SK-N-SH (cell line): ENCODE results near the gene TSPAN15. TPM values are rescaled to one million over a fixed set of nuclear protein-coding genes. Genes with fewer than 3 reads are reported as not detected.
A peak's percentile ranks its signal among the peaks of the same experiment; 100 is the strongest.

Experiments used
- CTCF ChIA-PET: fragments of 300-600, 350-600 bp; formaldehyde crosslinking; extraction: SDS; loops from one replicate; lab custom pipeline; 2021; lab: Yijun Ruan, JAX
- POLR2A ChIA-PET: fragments of 350-600 bp; sonication (Branson Sonifier 250); formaldehyde crosslinking; extraction: SDS; loops from one replicate; lab custom pipeline; 2020; ENCODE audit warnings: antibody characterized with exemption, inconsistent platforms; lab: Yijun Ruan, JAX
- DNase-seq: peaks from one replicate; pipeline ENCODE4 v3.0.0; 2012
- H2AFZ ChIP-seq: fragments of 200-600 bp; sonication (generic); 2 replicates; pipeline ENCODE4 v1.8.1; 2016; ENCODE audit warnings: antibody characterized with exemption, mild to moderate bottlenecking, low read depth
- H3F3A ChIP-seq: fragments of 200-600 bp; sonication (generic); replicated peaks from 2 replicates; pipeline ENCODE3; 2016; ENCODE audit warnings: antibody characterized with exemption, mild to moderate bottlenecking; ENCODE audit not compliant: insufficient read depth
- H3K27ac ChIP-seq, 2 experiments: fragments of 200-500 bp in 1 of 2; fragments of 200-600 bp in 1 of 2; sonication (Bioruptor generic) in 1 of 2; sonication (generic), shearing (Covaris generic) in 1 of 2; 2 replicates each; pipeline versions ENCODE4 v1.5.1 to v1.6.1; 2014 to 2016; ENCODE audit warnings: low read depth in 2 of 2, inconsistent platforms in 1 of 2, low read length in 1 of 2, mild to moderate bottlenecking in 1 of 2, mixed read lengths in 1 of 2
- H3K27me3 ChIP-seq: fragments of 200-600 bp; sonication (generic), shearing (Covaris generic); 2 replicates; pipeline ENCODE4 v1.6.1; 2016; ENCODE audit warnings: mixed run types; ENCODE audit not compliant: insufficient read depth
- H3K36me3 ChIP-seq, 2 experiments: fragments of 200-500 bp in 1 of 2; fragments of 200-600 bp in 1 of 2; sonication (Bioruptor generic) in 1 of 2; sonication (generic) in 1 of 2; replicated peaks in 1 of 2; 2 replicates each; pipeline versions ENCODE3 to v1.5.1; 2014 to 2016; ENCODE audit warnings: low read length in 1 of 2, mild to moderate bottlenecking in 1 of 2; ENCODE audit not compliant: insufficient read depth in 2 of 2, control insufficient read depth in 1 of 2
- H3K4me1 ChIP-seq, 2 experiments: fragments of 200-500 bp in 1 of 2; fragments of 200-600 bp in 1 of 2; sonication (Bioruptor generic) in 1 of 2; sonication (generic), shearing (Covaris generic) in 1 of 2; 2 replicates each; pipeline versions ENCODE4 v1.5.1 to v1.6.1; 2014 to 2016; ENCODE audit warnings: low read depth in 1 of 2, low read length in 1 of 2, mixed run types in 1 of 2; ENCODE audit not compliant: insufficient read depth in 2 of 2, control insufficient read depth in 1 of 2
- H3K4me2 ChIP-seq: fragments of 200-600 bp; sonication (generic), shearing (Covaris generic); 2 replicates; pipeline ENCODE4 v1.6.1; 2017; ENCODE audit warnings: mixed run types
- H3K4me3 ChIP-seq, 2 experiments: fragments of 200-500 bp in 1 of 2; fragments of 200-600 bp in 1 of 2; sonication (Bioruptor generic) in 1 of 2; sonication (generic), shearing (Covaris generic) in 1 of 2; 2 replicates each; pipeline versions ENCODE4 v1.5.1 to v1.8.1; 2014 to 2016; ENCODE audit warnings: low read depth in 2 of 2, inconsistent platforms in 1 of 2, low read length in 1 of 2, mild to moderate bottlenecking in 1 of 2, mixed read lengths in 1 of 2, moderate library complexity in 1 of 2
- H3K79me2 ChIP-seq: fragments of 200-600 bp; sonication (generic); 2 replicates; pipeline ENCODE4 v1.8.1; 2017; ENCODE audit warnings: mild to moderate bottlenecking; ENCODE audit not compliant: insufficient read depth
- H3K9ac ChIP-seq: fragments of 200-600 bp; sonication (generic); 2 replicates; pipeline ENCODE4 v1.6.1; 2017; ENCODE audit warnings: mixed run types
- H3K9me2 ChIP-seq: fragments of 200-600 bp; sonication (generic); 2 replicates; pipeline ENCODE4 v1.6.1; 2017; ENCODE audit warnings: mixed run types
- H3K9me3 ChIP-seq: fragments of 200-600 bp; sonication (generic); 2 replicates; pipeline ENCODE4 v1.6.1; 2017; ENCODE audit warnings: mixed run types, mild to moderate bottlenecking, moderate library complexity
- H4K20me1 ChIP-seq: fragments of 200-600 bp; sonication (generic); 2 replicates; pipeline ENCODE4 v1.6.1; 2017; ENCODE audit warnings: mild to moderate bottlenecking, mixed run types; ENCODE audit not compliant: insufficient read depth
- CHD2 ChIP-seq: fragments of 150-350 bp; IDR thresholded peaks from 2 replicates; pipeline ENCODE4 v1.6.1; 2018; ENCODE audit warnings: low read length; ENCODE audit not compliant: partially characterized antibody
- CTCF ChIP-seq: fragments of 200-600 bp; sonication (generic); IDR thresholded peaks from 2 replicates; pipeline ENCODE4 v1.6.1; 2017; ENCODE audit warnings: antibody characterized with exemption, mild to moderate bottlenecking, moderate library complexity
- EP300 ChIP-seq, 2 experiments: IDR thresholded peaks; 2 replicates each; pipeline versions ENCODE4 v1.4.0 to v1.6.1; 2012; ENCODE audit warnings: borderline replicate concordance in 1 of 2, low read depth in 1 of 2, low read length in 1 of 2
- FOXJ3 ChIP-seq: sonication (generic); formaldehyde crosslinking; IDR thresholded peaks from 2 replicates; pipeline ENCODE4 v1.5.1; 2020; ENCODE audit warnings: mild to moderate bottlenecking, missing genetic modification reagents
- GATA2 ChIP-seq: sonication (generic); formaldehyde crosslinking; IDR thresholded peaks from 2 replicates; pipeline ENCODE4 v1.5.0; 2020; ENCODE audit warnings: mild to moderate bottlenecking, missing genetic modification reagents
- MAX ChIP-seq: IDR thresholded peaks from 2 replicates; pipeline ENCODE4 v1.4.0; 2012; ENCODE audit warnings: low read depth
- NFIC ChIP-seq: IDR thresholded peaks from 2 replicates; pipeline ENCODE4 v1.4.0; 2012; ENCODE audit warnings: borderline replicate concordance
- NRF1 ChIP-seq: IDR thresholded peaks from 2 replicates; pipeline ENCODE4 v1.6.1; 2012; ENCODE audit warnings: low read depth, mild to moderate bottlenecking, low read length
- POLR2AphosphoS5 ChIP-seq: IDR thresholded peaks from 2 replicates; pipeline ENCODE4 v1.6.1; 2012; ENCODE audit warnings: low read depth, low read length
- RAD21 ChIP-seq: IDR thresholded peaks from 2 replicates; pipeline ENCODE4 v1.6.1; 2012; ENCODE audit warnings: mild to moderate bottlenecking, low read length
- RCOR1 ChIP-seq: fragments of 150-350 bp; IDR thresholded peaks from 2 replicates; pipeline ENCODE4 v1.6.1; 2017; ENCODE audit warnings: antibody characterized with exemption, low read length
- SIN3A ChIP-seq: IDR thresholded peaks from 2 replicates; pipeline ENCODE4 v1.6.1; 2012; ENCODE audit warnings: low read depth, mild to moderate bottlenecking, low read length, moderate library complexity, borderline replicate concordance
- SMC3 ChIP-seq: IDR thresholded peaks from 2 replicates; pipeline ENCODE4 v1.6.1; 2012; ENCODE audit warnings: low read depth, low read length, improper control_type of control experiment
- WGBS: methylation state at CpG from one replicate; pipeline ENCODE4 v1.1.6; 2017; ENCODE audit warnings: low lambda C conversion rate; 5-methylcytosine and 5-hydroxymethylcytosine counted together
- polyA plus RNA-seq, 3 experiments: library from polyadenylated mRNA; depleted of rRNA; stranded (reverse); fragments of >200 nt; gene quantifications; 2 replicates each; pipeline ENCODE4 v1.2.3, GENCODE V29; 2012

Gene TSPAN15
- polyA plus RNA-seq, 1 of the 3 experiments (the other 2 are of a cell fraction): 8.5 TPM

GRCh38 chr10:69407621-69408301 lies 43.5 kb upstream of the TSPAN15 start:
- Histone ChIP-seq H3K79me2 (no peaks in the 10 kb centered on the region), H3K27me3 (no peaks in the 10 kb centered on the region), H2AFZ (peak overlapping the region; percentile 78; the same call in 1 of the 2 replicates), H3K36me3 (peaks cover 0 to 7% of the 10 kb centered on the region in 2 experiments), H4K20me1 (no peaks in the 10 kb centered on the region), H3K4me2 (peak overlapping the region; percentile 72; the same call in 1 of the 2 replicates), H3K27ac (no peak overlapping the region), H3F3A (peaks cover 10% of the 10 kb centered on the region), H3K4me1 (peaks cover 0 to 18% of the 10 kb centered on the region in 2 experiments; a peak in 2 of 4 replicates), H3K4me3 (no peak overlapping the region), H3K9ac (no peak overlapping the region), H3K9me3 (no peaks in the 10 kb centered on the region), H3K9me2 (no peaks in the 10 kb centered on the region)
- TF ChIP-seq FOXJ3 (CRISPR knock-in tag): no peak
- peak; percentile 38; the same call in 1 of the 2 replicates for TF ChIP-seq SMC3
- no peak for TF ChIP-seq CHD2
- TF ChIP-seq RAD21: peak; percentile 54
- peak; percentile 51 for TF ChIP-seq CTCF
- peak; percentile 74 for DNase-seq
- WGBS: 65% methylated on average over 14 of the region's 14 CpGs
- ChIA-PET POLR2A (interaction anchor here (0.6 to 1.0 kb wide), 2 partner anchors 100 to 210 kb away, joined by 3 to 4 read pairs; no protein-coding TSS in a partner anchor), CTCF (interaction anchor here (0.6 to 6.7 kb wide), 53 partner anchors 9 to 455 kb away, joined by 3 to 55 read pairs (median 4); partner anchors contain the start of genes HKDC1, TACR2 and TSPAN15)

- Histone ChIP-seq H3K4me3 (peak overlapping the region; percentile 35 to 39; a peak in 3 of 4 replicates), H3K4me1 (peaks cover 0 to 20% of the 10 kb centered on the region in 2 experiments; a peak in 2 of 4 replicates), H3K9ac (0 out of 2 replicates have a peak overlapping the region, but pooled peaks have one; percentile 36), H4K20me1 (no peaks in the 10 kb centered on the region), H3F3A (peaks cover 10% of the 10 kb centered on the region), H3K9me3 (no peaks in the 10 kb centered on the region), H3K36me3 (peaks cover 0 to 6% of the 10 kb centered on the region in 2 experiments)
- peak; percentile 98 for DNase-seq
- 3% methylated on average over 41 of the region's 64 CpGs for WGBS
- TF ChIP-seq CTCF (peak; percentile 51), EP300 (IDR thresholded peaks at IDR 0.05; ENCODE audit: borderline replicate concordance in 1 of 2, low read depth in 1 of 2, low read length in 1 of 2) (no peak), RAD21 (peak; percentile 41; the same call in 1 of the 2 replicates), NRF1 (0 out of 2 replicates have a peak, but pooled peaks have one; percentile 8), POLR2AphosphoS5 (peak; percentile 33; the same call in 1 of the 2 replicates), GATA2 (CRISPR knock-in tag) (no peak), FOXJ3 (CRISPR knock-in tag) (no peak), SIN3A (0 out of 2 replicates have a peak, but pooled peaks have one; percentile 26), RCOR1 (0 out of 2 replicates have a peak, but pooled peaks have one; percentile 6), MAX (peak; percentile 96), NFIC (peak; percentile 59), SMC3 (peak; percentile 42)
- TF ChIP-seq, all 33 proteins: peak for 9
- peak overlapping the region; percentile 78 for H3K4me2 ChIP-seq
- no peaks in the 10 kb centered on the region for H3K27me3 ChIP-seq
- H2AFZ ChIP-seq: peak overlapping the region; percentile 78
- POLR2A ChIA-PET: interaction anchor here (0.6 to 1.0 kb wide), 2 partner anchors 99 to 211 kb away, joined by 3 to 4 read pairs; no protein-coding TSS in a partner anchor
- H3K9me2 ChIP-seq: no peaks in the 10 kb centered on the region
- H3K79me2 ChIP-seq: no peaks in the 10 kb centered on the region
- peak overlapping the region; percentile 46 to 50; a peak in 3 of 4 replicates for H3K27ac ChIP-seq
- CTCF ChIA-PET: interaction anchor here (0.6 to 6.7 kb wide), 47 partner anchors 9 to 456 kb away, joined by 3 to 55 read pairs (median 4); partner anchors contain the start of genes HKDC1, TACR2 and TSPAN15
Observed at GRCh38 chr10:69408318-69409175, 42.7 kb upstream of the TSPAN15 start.
